ENCODE data around the gene ELMO2.

The ELMO2 gene

GRCh38 chr20:46322641-46323040 is 83.8 kb downstream of the ELMO2 start:
- no peak overlapping the region for H3K27ac ChIP-seq
- TF ChIP-seq CTCF (IDR thresholded peaks at IDR 0.05) (no peak), ZFX (IDR thresholded peaks at IDR 0.05; ENCODE audit: borderline replicate concordance) (no peak)

GRCh38 chr20:46317685-46318177 is 88.7 kb downstream of the ELMO2 start:
- TF ChIP-seq ZFX (IDR thresholded peaks at IDR 0.05; ENCODE audit: borderline replicate concordance) (no peak), CTCF (IDR thresholded peaks at IDR 0.05) (no peak)

GRCh38 chr20:46316984-46317684 is 89.3 kb downstream of the ELMO2 start:
- no peak overlapping the region for H3K27ac ChIP-seq

More at GRCh38 chr20:46317685-46318177, 88.7 kb downstream of the ELMO2 start:
- H3K27ac ChIP-seq: no peak overlapping the region

More at GRCh38 chr20:46316984-46317684, 89.3 kb downstream of the ELMO2 start:
- no peak for TF ChIP-seq CTCF (IDR thresholded peaks at IDR 0.05)
- TF ChIP-seq ZFX (IDR thresholded peaks at IDR 0.05; ENCODE audit: borderline replicate concordance): no peak

Measured in 22Rv1 (cell line).